ENCODE measurements around the gene GPR75.

GRCh38 chr2:53877112-53877511 lies 17.3 kb upstream of the GPR75 start:
- TF ChIP-seq YY1 (IDR thresholded peaks at IDR 0.05; ENCODE audit: insufficient read depth, insufficient read length): no peak
- no peak for TF ChIP-seq ZNF274 (IDR thresholded peaks at IDR 0.05; ENCODE audit: low read depth, low read length)

All from NT2/D1 (cell line).